Mucosa of gallbladder (tissue), 1 donor: ENCODE measurements around the gene EEF1G. TPM values are rescaled to one million over a fixed set of nuclear protein-coding genes. Genes with fewer than 3 reads are reported as not detected.
"Not testable (repeated sequence)": the region's sequence is repeated elsewhere in the genome, so short reads cannot be mapped to it uniquely, and the experiment has no call there.

ENCODE experiments used
- DNase-seq: peaks from one replicate; pipeline ENCODE4 v3.0.0-alpha.2; 2020; ENCODE audit warnings: low spot score
- total RNA-seq: library from RNA; stranded (reverse); gene quantifications from one replicate; pipeline ENCODE4 v1.2.1, GENCODE V29; 2021
- donor health status: DM: no; HTN: no; CAD: no.

The EEF1G gene
- total RNA-seq, 1 donor from 2014 or later, result 1,062 TPM

DNA sequence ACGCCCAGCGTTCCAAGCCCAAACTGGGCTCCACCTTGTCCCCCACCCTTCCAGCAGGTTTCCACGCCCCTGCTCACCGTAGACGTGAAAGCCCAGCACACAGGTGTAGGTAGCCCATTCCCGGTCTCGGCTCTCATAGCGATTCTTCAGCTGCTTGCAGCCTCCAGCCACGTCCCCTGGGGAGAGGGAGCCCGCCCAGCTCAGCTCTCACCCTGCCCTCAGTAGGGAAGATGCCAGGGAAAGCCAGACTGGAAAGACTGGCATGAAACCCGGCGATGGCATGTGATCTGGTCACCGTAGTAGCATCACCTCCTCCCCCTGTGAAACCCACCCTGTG lies 29.3 kb upstream of the EEF1G start:
- no peak for DNase-seq

DNA sequence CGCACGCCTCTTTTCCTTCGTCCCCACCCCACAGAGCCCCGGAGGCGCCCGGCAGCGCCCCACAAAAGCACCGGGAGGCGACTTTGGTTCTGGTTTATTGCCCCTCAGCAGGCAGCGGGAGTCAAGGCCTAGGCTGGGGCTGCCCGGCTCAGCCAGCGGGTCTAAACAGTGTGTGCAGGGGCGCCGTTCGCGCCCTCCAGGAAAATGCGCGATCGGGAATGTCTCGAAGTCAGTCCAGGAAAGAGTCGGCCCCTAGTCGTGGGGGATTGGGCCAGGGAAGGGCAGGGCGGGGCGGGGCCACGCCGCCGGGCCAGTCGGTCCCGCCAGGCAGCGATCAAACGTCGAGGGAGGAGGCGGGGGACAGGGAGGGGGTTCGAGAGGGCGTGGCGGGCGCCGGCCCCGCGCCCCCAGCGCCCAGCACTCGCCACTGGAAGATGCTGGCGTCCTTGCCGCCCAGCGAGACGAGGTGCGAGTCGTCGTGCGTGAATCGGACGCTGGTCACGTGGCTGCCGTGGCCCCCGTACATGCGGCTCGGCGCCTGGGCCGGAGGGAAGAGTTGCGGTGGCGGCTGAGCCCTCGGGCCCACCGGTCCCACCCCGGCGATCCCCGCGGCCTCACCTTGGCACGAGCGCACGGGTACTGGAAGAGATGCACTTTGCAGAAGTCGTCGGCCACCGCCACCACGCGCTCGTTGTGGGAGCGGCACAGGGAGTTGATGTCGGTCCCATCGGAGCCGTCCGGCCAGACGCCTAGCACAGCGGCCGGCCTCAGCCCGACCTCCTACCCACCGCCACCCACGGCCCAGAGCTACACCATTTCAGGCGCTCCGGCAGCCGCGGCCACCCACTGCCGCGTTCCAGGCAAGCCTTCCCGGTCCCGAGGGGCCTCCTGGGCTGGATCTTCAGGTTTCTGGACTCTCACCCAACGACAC lies 28.7 kb upstream of the EEF1G start:
- peak; percentile 59 for DNase-seq

DNA sequence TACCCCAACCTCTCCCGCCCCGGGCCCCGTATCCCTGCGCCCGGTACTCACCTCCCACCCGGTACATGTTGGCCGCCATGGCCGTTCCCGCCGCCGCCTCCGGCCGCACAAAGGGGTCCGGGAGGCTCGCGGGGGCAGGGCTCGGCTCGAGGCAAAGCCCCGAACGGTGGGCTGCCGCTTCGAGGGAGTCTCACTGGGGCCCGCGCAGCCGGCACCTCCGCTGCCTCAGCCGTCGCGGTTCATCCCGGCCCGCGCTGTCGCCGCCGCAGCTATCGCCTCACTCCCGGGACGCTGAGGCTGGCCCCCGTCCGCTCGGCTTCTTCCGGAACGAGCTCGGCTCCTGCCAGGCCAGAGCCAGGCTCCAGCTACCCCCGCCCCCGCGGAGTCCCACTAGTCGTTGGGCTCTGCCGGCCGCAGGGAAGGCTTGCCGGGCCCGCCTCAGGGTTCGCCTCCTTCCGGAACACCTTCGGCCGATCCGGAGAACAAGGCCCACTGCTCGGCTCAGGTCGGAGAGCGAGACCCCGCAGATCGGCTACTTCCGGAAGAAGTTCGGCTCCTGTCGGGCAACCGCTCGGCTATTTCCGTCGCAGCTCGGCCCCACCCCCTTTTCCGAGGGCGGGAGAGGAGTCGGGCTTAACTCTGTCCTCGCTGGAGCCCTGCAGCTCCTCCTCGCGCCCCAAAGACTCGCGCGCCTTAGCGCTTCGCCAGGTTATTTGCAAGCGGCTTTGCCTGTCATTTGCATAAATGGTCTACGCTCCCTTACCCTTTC lies 27.9 kb upstream of the EEF1G start, which contains the start of gene MTA2:
Gene MTA2, minus strand, starts transcription at position 494 of the 769 bp plus-strand sequence. Its CDS starts 415 bp downstream, at position 79.
- peak; percentile 98 for DNase-seq

DNA sequence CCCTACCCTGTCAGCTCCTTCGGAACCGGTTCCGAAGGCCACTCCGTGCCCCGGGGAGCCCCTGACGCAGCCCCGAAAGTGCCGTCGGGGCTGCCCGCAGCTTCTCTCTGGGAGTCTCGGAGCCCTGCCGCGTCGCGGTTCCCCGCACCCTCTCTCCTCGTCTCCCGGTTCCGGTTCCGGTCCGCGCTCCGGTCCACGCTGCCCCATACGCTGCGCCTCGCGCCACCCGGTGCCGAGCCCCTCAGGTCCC lies 27.4 kb upstream of the EEF1G start:
- DNase-seq, result peak; percentile 39

DNA sequence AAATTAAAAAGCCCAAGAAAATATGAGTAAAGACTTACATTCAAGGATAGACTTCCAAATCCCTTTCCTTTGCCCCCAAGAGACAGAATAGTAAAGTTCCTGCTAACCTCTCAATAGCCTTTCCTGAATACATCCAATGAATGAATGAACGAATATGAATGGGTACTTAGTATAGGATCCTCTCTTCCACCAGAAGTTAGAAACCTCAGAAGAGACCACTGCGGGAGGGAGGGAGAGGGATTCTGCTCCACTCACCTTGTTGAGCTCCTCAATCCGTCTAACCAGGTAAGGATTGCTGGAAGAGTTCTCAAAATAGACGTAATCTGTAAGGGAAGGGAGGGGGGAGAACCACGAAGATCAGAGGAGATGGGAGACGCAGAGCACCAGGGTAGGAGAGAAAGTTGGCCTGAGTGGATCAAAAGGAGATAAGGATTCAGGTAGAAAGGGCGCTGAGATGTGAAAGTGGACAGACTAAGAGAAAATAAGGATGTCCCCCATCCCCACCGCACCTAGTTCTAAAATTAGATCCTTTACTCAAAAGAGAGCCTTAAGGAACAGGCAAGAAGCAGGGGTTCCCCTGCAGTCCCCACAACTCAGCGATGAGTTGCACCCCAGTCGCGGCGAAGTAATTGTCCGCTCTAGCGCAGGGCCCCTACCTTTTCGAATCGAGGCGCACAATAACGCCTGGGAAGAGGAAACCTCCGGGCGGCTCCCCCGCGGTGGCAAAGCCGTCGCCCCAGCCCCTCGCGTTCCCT lies 26.9 kb upstream of the EEF1G start:
- no peak for DNase-seq

DNA sequence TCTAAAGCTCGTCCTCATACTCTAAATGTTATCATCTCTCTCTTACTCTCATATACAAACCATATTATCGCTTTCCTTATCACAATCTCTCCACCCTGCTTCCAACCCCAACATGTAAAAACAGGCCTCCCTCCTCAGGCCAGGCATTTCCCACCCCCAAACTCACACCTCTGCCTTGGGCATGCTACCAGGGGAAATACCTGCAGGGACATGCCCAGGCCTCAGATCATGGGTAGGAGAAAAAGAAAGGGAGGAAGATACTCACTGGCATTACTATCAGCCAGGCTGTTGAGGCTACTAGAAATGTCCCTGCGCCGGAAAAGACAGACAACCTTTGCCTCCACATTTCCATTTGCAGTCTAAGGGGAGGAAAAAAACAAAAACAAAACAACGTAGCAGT lies 26.2 kb upstream of the EEF1G start:
- no peak for DNase-seq

DNA sequence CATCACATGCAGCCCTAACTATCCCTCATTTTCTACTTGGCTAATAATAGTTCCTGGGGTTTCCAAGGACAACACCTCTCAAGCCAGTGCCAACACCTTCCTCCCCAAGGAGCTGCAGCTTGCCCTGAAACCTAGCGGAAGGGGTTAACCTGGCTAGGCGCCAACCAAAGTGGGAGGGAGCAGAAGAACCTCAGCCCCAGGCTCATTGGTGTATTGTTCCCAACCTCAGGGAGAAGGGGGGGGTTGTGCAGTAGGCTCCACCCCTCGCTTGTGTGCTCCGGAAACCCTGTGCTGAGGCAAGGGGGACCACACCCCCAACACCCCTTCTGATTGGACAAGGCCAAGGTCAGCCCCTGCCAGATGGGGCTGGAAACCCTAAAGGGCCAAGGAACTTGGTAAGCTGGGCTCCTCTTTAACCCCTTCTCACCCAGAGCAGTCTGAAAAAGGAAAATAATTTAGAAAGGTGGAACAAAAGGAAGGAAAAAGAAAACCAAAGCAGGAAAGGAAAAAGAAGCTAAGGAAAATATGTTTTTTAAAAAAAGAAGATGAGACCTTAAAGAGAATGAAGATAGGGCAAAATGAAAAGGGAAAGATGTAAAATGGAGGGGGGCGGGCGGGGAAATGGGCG lies 25.5 kb upstream of the EEF1G start:
- DNase-seq, result peak; percentile 93

DNA sequence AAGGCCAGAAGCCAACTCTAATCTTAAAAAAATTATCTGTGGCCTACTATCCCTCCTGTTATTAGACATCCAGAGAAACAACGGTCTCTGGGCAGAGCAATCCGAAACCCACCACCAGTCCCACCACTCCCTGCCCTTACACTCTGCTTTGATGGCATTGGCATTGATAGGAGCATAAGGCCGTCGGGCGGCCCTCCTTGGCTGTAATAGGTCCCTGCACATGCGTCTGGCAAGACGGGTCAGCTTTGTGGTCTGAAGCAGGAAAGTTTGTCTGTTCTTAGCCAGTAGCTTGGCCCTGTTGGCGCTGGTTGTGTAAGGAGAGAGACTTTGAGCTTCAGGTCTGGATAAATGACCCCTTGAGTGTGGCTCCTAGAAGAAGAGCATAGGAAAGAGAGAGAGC lies 21.4 kb upstream of the EEF1G start:
- no peak for DNase-seq

DNA sequence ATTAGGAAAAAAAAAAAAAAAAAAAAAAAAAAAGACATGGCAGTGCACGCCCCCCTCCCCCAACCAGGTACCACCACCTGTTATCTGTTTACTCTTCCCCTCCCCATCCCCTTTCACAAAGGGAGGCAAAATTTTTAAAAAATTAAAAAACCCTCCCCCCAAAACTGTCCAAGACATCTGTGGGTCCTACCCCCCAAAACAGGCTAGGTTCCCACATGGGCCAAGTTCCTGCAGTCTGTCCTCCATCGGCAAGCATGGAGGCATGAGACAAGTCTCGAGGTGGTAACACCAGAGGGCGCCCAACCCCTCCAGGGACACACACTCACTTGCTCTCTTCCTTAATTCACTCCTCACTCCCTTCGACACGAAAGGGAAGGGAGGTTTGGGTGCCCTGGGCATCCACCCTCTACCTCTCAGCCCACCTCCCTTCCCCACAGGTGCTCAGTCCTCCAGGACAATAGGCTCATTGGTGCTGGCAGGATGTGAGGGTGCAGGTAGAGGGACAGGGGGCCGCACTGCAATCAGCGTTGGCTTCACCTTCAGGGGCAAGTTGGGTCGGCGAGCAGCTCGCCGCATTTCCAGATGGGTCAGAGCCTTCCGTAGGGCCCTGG lies 19.8 kb upstream of the EEF1G start:
- DNase-seq, result peak; percentile 84

DNA sequence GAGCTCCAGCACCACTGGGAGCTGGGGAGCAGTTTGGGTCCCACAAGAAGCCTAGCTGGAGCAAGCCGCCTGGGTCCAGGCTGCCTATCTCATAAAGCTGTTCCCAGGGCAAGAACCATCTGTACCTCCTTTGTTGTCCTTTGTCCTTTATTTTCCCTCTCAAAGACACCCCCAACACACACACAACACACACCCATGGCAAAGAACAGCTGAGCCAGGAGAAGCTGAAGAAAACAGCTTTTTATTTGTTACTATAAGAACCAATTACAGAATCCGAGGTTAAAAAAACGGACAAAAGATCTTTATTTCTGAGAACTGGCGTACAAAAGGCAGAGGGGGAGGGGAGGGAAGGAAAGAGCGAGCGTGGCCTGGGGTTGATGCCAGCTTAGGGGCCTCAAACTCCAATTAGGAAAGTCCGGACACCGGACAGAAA lies 19.3 kb upstream of the EEF1G start:
- DNase-seq, result no peak

DNA sequence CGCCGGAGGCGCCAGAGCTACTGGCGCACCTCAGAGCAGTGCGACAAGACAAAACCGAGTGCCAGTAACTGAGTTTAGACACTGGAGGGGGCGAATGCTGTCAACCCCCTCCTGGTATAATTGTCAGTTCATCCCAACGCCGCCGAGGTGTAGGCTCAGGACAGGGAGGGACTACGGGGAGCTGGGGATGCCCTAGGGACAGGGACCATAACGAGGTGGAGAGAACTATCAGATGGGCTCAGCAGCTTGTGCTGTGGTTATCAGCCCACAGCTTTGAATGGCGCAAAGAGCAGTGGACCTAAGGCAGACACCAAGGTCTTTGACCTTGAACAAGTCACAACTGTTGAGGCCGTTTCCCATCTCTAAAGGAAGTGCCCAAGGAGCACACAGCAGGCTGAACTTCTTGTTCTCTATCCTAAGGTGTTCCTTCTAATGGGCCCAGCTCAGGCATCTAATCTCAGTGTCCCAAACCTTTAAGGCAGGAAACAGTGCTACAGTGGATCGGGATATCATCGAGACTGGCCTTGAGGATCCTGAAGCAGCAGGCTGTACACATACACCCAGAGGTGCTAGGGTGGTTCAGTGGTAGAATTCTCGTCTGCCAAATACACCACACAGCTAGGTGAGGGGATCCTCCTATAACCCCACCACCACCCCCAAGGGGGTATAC lies 18.6 kb upstream of the EEF1G start:
- no peak for DNase-seq

DNA sequence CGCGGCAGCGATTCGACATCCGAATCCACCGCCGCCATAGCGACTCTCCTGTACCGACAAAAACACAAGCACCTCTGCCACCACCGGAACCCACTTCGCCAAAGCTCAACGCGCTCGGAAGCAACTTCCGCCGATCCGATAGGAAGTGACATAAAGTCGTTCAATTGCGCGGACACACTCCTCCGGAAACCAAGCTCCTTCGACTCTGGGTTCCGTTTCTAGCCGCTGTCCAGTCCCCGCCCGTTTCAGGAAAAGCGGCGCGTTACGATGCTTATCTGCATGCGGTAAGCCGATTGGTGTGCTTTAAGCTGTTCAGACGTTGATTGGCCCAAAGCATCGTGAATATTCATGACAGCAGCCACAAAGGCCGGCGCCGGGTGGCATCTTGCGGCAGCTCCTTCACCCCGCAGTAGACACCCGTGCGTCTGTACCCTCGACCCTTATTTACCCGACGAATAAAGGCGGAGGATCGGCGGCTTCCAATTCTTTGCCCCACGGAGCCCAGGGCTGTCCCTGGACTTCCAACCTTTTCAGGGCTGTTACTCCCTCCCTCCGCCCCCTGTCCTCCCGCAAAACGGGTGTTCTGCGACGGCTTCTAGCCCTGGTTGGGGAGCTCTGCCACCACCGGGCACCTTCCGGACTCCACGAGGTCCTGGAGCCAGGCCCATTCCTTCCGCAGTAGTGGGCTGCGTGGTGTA lies 17.9 kb upstream of the EEF1G start, which contains the start of gene TUT1:
Gene TUT1, minus strand, starts transcription at position 76 of the 698 bp plus-strand sequence. Its CDS starts 38 bp downstream, at position 38.
- DNase-seq, result peak; percentile 98

DNA sequence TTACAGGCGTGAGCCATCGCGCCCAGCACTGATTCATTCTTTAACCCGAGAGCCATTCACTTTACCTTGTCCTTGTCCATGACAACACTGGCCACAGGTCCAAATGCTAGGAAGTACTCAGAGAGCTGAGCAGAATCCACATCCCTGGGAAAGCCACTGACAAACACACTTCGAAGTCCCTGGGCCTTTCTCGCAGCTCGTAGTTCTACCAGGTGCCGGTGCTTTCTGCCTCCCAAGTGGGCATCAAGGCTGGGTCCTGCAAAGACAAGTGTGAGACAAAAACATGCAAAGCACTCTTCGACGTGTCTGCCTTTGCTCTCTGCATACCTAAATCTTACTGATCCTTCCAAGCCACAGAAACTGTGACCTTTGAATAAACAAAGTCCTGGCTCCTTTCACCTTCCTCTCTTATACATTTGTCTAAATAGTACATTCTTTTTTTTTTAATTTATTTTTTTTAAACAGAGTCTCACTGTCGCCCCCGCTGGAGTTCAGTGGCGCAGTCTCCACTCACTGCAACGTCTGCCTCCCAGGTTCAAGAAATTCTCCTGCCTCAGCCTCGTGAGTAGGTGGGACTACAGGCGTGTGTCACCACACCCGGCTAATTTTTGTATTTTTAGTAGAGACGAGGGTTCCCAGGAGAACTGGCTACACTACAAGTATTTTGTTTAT lies 15.4 kb upstream of the EEF1G start:
- DNase-seq, result no peak

DNA sequence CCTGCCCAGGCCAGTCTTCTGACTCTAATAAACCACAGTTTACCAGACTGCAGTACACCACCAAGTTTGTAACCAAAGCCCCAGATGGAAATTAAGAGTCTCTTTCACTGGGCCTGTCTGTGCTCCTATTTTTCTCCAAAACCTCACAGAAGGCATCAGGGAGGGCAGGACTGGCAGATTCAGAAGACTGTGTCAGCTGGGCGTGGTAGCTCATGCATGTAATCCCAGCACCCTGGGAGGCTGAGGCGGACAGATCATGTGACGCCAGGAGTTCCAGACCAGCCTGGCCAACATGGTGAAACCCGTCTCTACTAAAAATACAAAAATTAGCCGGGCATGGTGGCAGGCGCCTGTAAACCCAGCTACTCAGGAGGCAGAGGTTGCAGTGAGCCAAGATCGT lies 11.7 kb upstream of the EEF1G start:
- not testable (repeated sequence) for DNase-seq

DNA sequence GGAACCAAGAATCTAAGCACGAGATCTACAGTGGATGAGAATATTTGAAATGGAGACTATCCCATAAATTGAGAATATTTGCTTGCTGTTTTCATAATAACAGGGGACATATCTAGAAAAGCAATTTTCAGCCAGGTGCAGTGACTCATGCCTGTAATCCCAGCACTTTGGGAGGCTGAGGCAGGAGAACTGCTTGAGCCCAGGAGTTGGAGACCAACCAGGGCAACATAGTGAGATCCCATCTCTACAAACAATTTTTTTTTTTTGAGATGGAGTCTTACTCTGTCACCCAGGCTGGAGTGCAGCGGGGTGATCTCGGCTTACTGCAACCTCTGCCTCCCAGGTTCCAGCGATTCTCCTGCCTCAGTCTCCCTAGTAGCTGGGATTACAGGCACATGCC lies 8.0 kb upstream of the EEF1G start:
- DNase-seq, result not testable (repeated sequence)

DNA sequence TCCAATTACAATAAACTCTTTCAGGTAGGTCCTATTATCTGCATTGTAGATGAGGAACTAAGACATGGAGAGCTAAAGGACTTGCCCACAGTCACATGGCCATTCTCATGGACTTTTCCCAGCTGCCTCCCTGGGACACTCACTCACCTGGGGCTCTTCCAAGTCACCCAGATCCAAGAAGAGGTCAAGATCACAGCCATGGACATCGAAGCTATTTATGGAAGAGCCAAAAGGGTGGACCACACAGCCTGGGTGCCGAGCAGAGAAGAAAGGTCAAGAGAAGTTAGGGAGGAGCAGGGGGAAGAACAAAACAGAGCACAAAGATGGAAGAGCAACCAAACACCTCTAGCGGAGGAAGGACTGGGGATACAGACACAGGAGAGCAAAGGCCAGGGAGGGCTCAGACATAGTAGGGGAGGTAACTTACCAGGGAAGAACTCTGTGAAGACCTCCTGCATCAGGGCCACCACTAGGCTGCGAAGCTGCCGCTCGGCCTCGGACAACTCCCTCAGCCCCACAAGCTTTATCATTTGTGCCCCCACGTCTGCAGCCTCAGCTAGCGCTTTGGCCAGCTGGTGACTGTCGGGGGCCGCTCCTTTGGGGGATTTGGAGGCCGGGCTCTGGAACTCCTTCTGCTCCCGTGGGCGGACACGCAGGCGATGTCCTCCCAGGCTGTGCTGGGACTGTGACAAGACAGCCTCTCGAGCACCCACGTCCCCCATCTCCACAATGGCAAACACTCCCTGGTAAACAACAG lies 7.4 kb upstream of the EEF1G start:
- no peak for DNase-seq

DNA sequence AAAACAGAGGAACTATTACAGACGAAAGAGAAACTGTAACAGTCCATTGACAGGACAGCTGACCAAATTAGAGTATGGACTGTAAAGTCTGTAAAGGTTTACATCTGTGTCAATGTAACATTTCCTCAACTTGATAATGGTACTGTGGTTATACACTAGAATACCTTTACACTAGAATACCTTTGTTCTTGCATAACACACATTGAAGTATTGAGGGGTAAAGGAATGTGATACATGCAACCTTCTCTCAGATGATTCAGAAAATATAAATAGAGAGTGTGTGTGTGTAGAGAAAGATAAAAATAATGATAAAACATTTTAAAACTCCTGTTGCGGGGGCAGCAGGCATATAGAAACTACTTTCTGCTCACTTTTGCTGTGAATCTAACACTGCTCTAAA lies 5.6 kb upstream of the EEF1G start:
- DNase-seq, result no peak

DNA sequence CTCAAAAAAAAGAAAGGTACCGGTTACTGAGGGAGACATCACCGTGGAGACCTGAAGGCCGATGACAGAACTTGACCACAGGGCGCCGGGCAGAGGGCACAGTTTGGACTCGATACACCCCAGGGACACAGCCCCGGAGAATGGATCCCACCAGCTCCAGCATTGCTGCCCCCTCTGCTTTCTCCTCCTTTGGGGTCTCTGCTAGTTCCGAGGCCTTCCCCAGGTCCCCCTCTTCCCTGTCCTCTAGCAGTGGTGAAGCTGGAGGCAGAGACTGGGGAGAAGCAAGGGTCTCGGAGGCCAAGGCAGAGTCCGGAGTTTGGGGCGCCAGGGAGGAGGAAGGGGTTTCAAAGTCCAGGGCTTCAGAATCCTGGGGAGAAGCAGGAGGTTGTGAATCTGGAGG lies 4.8 kb upstream of the EEF1G start:
- no peak for DNase-seq
